ENCODE results near the gene ZFPM1.

ZFPM1 gene

GRCh38 chr16:88420496-88420895, 32.6 kb upstream of the ZFPM1 start:
- ATAC-seq = no peak
- TF ChIP-seq ZFP30 (CRISPR knock-in tag; IDR thresholded peaks at IDR 0.05) = no peak
- no peak for TF ChIP-seq ARNTL (CRISPR knock-in tag; IDR thresholded peaks at IDR 0.05; ENCODE audit: borderline replicate concordance, low read depth)
- no peak for TF ChIP-seq PPARA (CRISPR knock-in tag; IDR thresholded peaks at IDR 0.05; ENCODE audit: borderline replicate concordance)
- TF ChIP-seq TSHZ2 (CRISPR knock-in tag; IDR thresholded peaks at IDR 0.05) = no peak

- ATAC-seq = no peak
Measured at GRCh38 chr16:88421301-88421700, 31.8 kb upstream of the ZFPM1 start.

GRCh38 chr16:88421871-88422433, 31.1 kb upstream of the ZFPM1 start:
- no peak for ATAC-seq
- TF ChIP-seq ZNF565 (CRISPR knock-in tag; conservative IDR thresholded peaks at IDR 0.05; ENCODE audit: low read depth) (no peak), PPARA (CRISPR knock-in tag; IDR thresholded peaks at IDR 0.05; ENCODE audit: borderline replicate concordance) (no peak), ZC3H10 (CRISPR knock-in tag; IDR thresholded peaks at IDR 0.05) (no peak), CSRNP3 (CRISPR knock-in tag; IDR thresholded peaks at IDR 0.05) (no peak), TCF4 (CRISPR knock-in tag; IDR thresholded peaks at IDR 0.05; ENCODE audit: borderline replicate concordance) (no peak)

More at GRCh38 chr16:88421301-88421700, 31.8 kb upstream of the ZFPM1 start:
- TF ChIP-seq RARB (CRISPR knock-in tag; IDR thresholded peaks at IDR 0.05) = no peak
- no peak for TF ChIP-seq CREB5 (CRISPR knock-in tag; IDR thresholded peaks at IDR 0.05; ENCODE audit: low read depth)
- TF ChIP-seq ESRRG (CRISPR knock-in tag; IDR thresholded peaks at IDR 0.05) = no peak
- TF ChIP-seq SNAI2 (CRISPR knock-in tag; IDR thresholded peaks at IDR 0.05) = no peak
- no peak for TF ChIP-seq TCF4 (CRISPR knock-in tag; IDR thresholded peaks at IDR 0.05; ENCODE audit: borderline replicate concordance)
- no peak for TF ChIP-seq PATZ1 (CRISPR knock-in tag; IDR thresholded peaks at IDR 0.05; ENCODE audit: borderline replicate concordance)
- TF ChIP-seq PPARA (CRISPR knock-in tag; IDR thresholded peaks at IDR 0.05; ENCODE audit: borderline replicate concordance) = no peak
- TF ChIP-seq BACH2 (CRISPR knock-in tag; IDR thresholded peaks at IDR 0.05; ENCODE audit: borderline replicate concordance) = no peak
- no peak for TF ChIP-seq CSDC2 (CRISPR knock-in tag; IDR thresholded peaks at IDR 0.05)
- TF ChIP-seq GLIS3 (CRISPR knock-in tag; IDR thresholded peaks at IDR 0.05) = no peak
- TF ChIP-seq ZC3H10 (CRISPR knock-in tag; IDR thresholded peaks at IDR 0.05) = no peak
- no peak for TF ChIP-seq TOX (CRISPR knock-in tag; IDR thresholded peaks at IDR 0.05; ENCODE audit: borderline replicate concordance)
- no peak for TF ChIP-seq ZNF70 (CRISPR knock-in tag; IDR thresholded peaks at IDR 0.05)
- no peak for TF ChIP-seq CSRNP3 (CRISPR knock-in tag; IDR thresholded peaks at IDR 0.05)
- no peak for TF ChIP-seq ISL1 (CRISPR knock-in tag; IDR thresholded peaks at IDR 0.05)
- TF ChIP-seq ZFP3 (CRISPR knock-in tag; IDR thresholded peaks at IDR 0.05) = no peak
- no peak for TF ChIP-seq ZNF8 (CRISPR knock-in tag; IDR thresholded peaks at IDR 0.05)
